ENCODE measurements around the gene CACNA1A.

CACNA1A gene

DNA sequence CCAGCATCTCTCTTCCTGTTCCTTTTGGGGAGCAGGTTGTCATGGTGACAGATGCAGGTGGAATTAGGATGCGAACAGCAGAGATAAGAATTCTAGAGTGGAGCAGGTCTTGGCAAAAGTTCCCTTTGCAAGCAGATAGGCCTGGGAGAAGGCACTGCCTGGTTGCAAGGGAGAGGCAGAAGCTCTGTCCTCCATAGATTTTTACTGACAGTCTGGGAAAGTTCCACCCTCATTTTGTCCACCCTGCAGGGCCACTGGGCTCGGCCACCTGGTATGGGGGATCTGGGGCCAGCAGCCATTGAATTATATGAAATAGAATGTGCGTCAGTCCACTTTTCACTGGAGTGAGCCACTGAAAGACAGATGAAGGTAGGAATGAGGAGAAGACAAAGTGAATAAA, 214.4 kb downstream of the CACNA1A start:
- TF ChIP-seq, protein P1, sequence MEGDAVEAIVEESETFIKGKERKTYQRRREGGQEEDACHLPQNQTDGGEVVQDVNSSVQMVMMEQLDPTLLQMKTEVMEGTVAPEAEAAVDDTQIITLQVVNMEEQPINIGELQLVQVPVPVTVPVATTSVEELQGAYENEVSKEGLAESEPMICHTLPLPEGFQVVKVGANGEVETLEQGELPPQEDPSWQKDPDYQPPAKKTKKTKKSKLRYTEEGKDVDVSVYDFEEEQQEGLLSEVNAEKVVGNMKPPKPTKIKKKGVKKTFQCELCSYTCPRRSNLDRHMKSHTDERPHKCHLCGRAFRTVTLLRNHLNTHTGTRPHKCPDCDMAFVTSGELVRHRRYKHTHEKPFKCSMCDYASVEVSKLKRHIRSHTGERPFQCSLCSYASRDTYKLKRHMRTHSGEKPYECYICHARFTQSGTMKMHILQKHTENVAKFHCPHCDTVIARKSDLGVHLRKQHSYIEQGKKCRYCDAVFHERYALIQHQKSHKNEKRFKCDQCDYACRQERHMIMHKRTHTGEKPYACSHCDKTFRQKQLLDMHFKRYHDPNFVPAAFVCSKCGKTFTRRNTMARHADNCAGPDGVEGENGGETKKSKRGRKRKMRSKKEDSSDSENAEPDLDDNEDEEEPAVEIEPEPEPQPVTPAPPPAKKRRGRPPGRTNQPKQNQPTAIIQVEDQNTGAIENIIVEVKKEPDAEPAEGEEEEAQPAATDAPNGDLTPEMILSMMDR (IDR thresholded peaks at IDR 0.05; ENCODE audit: low read depth, low read length), result no peak
- no peak for DNase-seq (ENCODE audit: extremely low read depth, low read depth)

DNA sequence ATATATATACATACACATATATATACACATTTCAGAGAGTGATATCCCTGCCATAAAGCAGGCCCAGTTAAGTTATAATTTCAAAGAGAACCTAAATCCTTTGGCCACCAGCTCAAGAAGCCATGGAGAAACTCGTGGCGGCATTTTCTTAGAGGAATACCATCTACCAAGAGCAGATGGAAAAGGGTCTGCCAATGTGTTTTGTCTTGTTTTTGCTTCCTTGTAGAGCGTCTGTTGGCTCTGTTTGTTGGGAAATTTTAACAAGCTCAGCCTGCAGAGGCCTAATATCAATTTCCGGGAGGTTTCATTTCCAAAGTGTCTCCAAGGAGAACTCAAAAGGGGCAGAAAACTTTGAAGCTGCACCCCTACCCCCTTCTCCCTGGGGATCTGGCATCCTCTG, 215.5 kb downstream of the CACNA1A start:
- DNase-seq (ENCODE audit: extremely low read depth, low read depth), result no peak
- TF ChIP-seq, protein P1 (IDR thresholded peaks at IDR 0.05; ENCODE audit: low read depth, low read length), result no peak

DNA sequence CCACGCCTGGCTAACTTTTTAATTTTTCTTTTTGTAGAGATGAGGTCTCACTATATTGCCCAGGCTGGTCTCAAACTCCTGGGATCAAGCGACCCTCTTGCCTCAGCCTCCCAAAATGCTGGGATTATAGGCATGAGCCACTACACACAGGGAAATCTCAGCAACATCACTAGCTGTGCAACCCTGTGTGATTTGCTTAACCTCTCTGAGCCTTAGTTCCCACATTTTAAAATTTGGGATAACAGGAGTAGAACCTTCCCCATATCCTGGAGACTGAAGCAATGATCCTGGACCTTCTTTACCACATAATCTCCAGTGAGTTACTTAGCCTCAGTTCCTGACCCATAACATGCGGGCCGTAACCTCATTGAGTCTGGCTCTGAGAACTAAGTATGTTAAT, 217.0 kb downstream of the CACNA1A start:
- no peak for DNase-seq (ENCODE audit: extremely low read depth, low read depth)
- TF ChIP-seq, protein P1 (IDR thresholded peaks at IDR 0.05; ENCODE audit: low read depth, low read length), result no peak

DNA sequence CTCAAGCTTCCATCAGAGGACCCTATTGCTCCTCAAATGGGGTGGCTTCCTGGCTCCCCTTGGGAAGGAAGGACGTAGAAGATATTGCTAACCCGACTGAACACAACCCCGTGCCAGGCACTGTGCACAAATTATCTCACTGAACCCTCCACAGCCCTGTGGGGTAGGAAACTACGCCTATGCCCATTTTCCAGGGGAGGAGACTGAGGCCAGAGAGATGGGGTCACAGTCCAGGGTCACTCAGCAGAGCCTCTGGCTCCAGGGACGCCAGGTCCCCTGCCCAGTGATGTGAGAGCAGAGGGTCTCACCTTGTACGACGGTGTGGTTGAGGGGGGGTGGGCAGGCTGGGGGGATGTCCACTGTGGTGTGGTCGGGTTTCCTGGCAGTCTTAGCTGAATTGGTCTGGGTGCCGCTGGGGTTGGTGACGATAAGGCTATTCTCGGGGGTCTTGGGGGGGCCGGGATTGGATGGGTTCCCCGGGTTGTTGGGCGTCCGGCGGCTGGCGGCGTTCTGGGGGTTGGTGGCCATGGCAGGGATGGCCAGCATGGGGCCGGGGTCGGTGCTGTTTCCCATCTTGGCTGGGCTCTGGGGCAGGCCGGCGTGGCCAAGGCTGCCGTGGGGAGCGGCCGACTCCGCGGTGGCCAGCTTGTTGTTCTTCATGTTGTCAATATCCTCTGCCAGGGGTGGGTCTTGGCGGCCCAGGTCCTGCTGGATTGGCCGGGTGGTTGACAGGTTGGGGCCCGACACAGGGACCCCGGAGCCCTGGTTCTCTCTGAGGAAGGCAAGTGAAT, 219.9 kb downstream of the CACNA1A start:
- TF ChIP-seq, protein P1 (IDR thresholded peaks at IDR 0.05; ENCODE audit: low read depth, low read length), result no peak
- DNase-seq (ENCODE audit: extremely low read depth, low read depth), result no peak

DNA sequence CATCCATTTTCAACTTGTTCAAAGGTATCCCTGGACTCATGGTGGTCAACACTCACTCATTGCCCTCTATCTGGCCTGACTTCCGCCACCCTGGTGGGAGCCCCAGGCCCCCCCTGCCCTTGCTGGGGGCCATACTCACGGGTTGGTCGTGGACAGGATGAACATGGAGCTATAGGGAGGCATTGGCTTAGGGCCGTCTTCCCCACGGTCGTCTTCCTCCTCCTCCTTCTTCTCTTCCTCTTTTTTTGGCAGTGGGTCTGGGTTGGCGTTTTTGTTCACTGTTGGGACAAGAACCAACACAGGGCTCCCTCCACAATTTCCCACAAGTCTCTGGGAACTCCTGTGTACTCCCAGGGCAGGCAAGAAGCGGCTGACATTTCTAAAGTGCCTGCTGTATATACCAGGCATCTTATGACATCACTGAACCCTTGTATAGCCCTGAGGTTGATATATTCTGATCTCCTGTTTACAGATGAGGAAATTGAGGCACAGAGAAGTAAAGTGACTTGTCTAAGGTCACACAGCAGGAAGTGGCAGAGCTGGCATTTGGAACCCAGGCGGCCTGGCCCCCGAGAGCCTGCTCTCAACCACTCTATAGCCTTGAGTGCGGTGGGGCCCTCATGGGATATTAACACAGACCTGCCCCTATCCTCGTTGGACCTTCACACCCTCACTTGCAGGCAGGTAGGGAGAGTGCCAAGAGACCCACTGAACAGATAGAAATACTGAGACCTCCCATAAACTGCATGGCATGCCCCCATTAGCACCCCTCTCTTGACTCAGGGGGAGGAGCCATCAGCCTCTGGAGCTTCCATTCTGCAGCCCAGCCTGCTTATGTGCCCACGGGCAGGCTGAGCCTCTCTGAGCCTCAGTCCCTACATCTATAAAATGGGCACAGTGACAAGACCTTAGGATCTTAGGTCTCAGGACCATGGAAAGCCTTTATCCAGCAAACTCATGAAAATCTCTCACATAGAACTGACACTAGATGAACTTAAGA, 221.1 kb downstream of the CACNA1A start:
- DNase-seq (ENCODE audit: extremely low read depth, low read depth), result no peak
- TF ChIP-seq, protein P1 (IDR thresholded peaks at IDR 0.05; ENCODE audit: low read depth, low read length), result no peak

DNA sequence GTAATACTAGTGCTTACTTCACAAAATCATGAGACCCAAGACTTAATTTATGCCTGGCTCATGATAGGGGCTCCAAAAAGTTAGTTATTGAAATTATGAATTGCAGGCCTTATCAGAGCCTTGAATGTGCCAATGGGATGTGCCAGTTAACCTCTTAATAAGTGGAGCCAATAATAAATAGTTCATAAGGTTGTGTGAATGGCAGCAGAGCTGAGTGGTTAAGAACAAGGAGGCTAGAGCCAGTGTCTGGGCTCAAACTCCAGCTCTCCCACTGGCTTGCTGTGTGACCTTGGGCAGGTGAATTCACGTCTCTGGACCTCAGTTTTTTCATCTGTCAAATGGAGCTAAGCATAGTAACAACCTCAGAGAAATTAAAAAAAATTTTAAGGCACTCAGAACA, 222.4 kb downstream of the CACNA1A start:
- DNase-seq (ENCODE audit: extremely low read depth, low read depth), result no peak
- TF ChIP-seq, protein P1 (IDR thresholded peaks at IDR 0.05; ENCODE audit: low read depth, low read length), result no peak

Data from AG09319 (cell line).